ENCODE results near the gene ADARB1.
"Not testable (repeated sequence)": the region's sequence is repeated elsewhere in the genome, so short reads cannot be mapped to it uniquely, and the experiment has no call there.

The ADARB1 gene

GRCh38 chr21:45138199-45139002 lies 64.0 kb downstream of the ADARB1 start:
- DNase-seq, result peak; percentile 67 to 70

- not testable (repeated sequence) for DNase-seq
Measured at GRCh38 chr21:45139003-45139360, 64.6 kb downstream of the ADARB1 start.

- no peak for DNase-seq
Measured at GRCh38 chr21:45139473-45139872, 65.1 kb downstream of the ADARB1 start.

- DNase-seq, result peak; percentile 36 to 40
Measured at GRCh38 chr21:45140346-45140940, 66.1 kb downstream of the ADARB1 start.

- not testable (repeated sequence) for DNase-seq
Measured at GRCh38 chr21:45140944-45141343, 66.6 kb downstream of the ADARB1 start.

- no peak for DNase-seq
Measured at GRCh38 chr21:45141507-45141906, 67.1 kb downstream of the ADARB1 start.

- DNase-seq, result no peak
Measured at GRCh38 chr21:45142469-45143308, 68.3 kb downstream of the ADARB1 start.

- no peak for DNase-seq
Measured at GRCh38 chr21:45143855-45144254, 69.5 kb downstream of the ADARB1 start.

- DNase-seq, result no peak
Measured at GRCh38 chr21:45145146-45145545, 70.8 kb downstream of the ADARB1 start.

GRCh38 chr21:45145846-45146245 lies 71.5 kb downstream of the ADARB1 start:
- not testable (repeated sequence) for DNase-seq

- no peak for DNase-seq
Measured at GRCh38 chr21:45146306-45146705, 71.9 kb downstream of the ADARB1 start.

GRCh38 chr21:45146801-45147200 lies 72.4 kb downstream of the ADARB1 start:
- DNase-seq, result no peak

- DNase-seq, result no peak
Measured at GRCh38 chr21:45147473-45148315, 73.3 kb downstream of the ADARB1 start.

GRCh38 chr21:45148316-45148990 lies 74.1 kb downstream of the ADARB1 start:
- DNase-seq, result no peak

- no peak for DNase-seq
Measured at GRCh38 chr21:45149021-45149420, 74.6 kb downstream of the ADARB1 start.

- no peak for DNase-seq
Measured at GRCh38 chr21:45150638-45151131, 76.3 kb downstream of the ADARB1 start.

GRCh38 chr21:45151445-45152160 lies 77.2 kb downstream of the ADARB1 start:
- no peak for DNase-seq

- peak; percentile 54 to 60 for DNase-seq
Measured at GRCh38 chr21:45152265-45152746, 77.9 kb downstream of the ADARB1 start.

- no peak for DNase-seq
Measured at GRCh38 chr21:45153358-45154318, 79.3 kb downstream of the ADARB1 start.

All from activated CD4-positive, alpha-beta T cell treated with anti-CD3 and anti-CD28 coated beads, Interleukin-2, amount 50 U/mL, for 4 hours (primary cell).